BLaER1 treated with 17β-estradiol and CSF1 and Interleukin-3, amounts not matched to agents 10 nM and 100 nM (cell line): ENCODE data around the gene NRXN2.
A peak's percentile ranks its signal among the peaks of the same experiment; 100 is the strongest.

Source experiments
- H3K27ac ChIP-seq, 11 experiments: shearing (Covaris generic); formaldehyde crosslinking; 2 replicates each; pipeline ENCODE4 v1.8.1; 2022
- H3K27me3 ChIP-seq, 11 experiments: shearing (Covaris generic); formaldehyde crosslinking; 2 replicates each; pipeline ENCODE4 v1.8.1; 2022
- H3K36me3 ChIP-seq, 11 experiments: shearing (Covaris generic); formaldehyde crosslinking; 2 replicates each; pipeline ENCODE4 v1.8.1; 2022
- H3K4me1 ChIP-seq, 10 experiments: shearing (Covaris generic); formaldehyde crosslinking; 2 replicates each; pipeline ENCODE4 v1.8.1; 2022
- H3K4me2 ChIP-seq, 11 experiments: shearing (Covaris generic); formaldehyde crosslinking; 2 replicates each; pipeline ENCODE4 v1.8.1; 2022
- H3K4me3 ChIP-seq, 10 experiments: shearing (Covaris generic); formaldehyde crosslinking; 2 replicates each; pipeline ENCODE4 v1.8.1; 2022
- H3K9ac ChIP-seq, 11 experiments: shearing (Covaris generic); formaldehyde crosslinking; 2 replicates each; pipeline ENCODE4 v1.8.1; 2022
- H3K9me3 ChIP-seq, 11 experiments: shearing (Covaris generic); formaldehyde crosslinking; replicated peaks in 1 of 11; 2 replicates each; pipeline ENCODE4 v1.8.1; 2022
- H4K20me1 ChIP-seq, 11 experiments: shearing (Covaris generic); formaldehyde crosslinking; 2 replicates each; pipeline ENCODE4 v1.8.1; 2022
- Cebpa-rat ChIP-seq, 11 experiments: shearing (Covaris generic); IDR thresholded peaks; 2 replicates each; pipeline ENCODE4 v1.8.1; 2022

Gene NRXN2

DNA sequence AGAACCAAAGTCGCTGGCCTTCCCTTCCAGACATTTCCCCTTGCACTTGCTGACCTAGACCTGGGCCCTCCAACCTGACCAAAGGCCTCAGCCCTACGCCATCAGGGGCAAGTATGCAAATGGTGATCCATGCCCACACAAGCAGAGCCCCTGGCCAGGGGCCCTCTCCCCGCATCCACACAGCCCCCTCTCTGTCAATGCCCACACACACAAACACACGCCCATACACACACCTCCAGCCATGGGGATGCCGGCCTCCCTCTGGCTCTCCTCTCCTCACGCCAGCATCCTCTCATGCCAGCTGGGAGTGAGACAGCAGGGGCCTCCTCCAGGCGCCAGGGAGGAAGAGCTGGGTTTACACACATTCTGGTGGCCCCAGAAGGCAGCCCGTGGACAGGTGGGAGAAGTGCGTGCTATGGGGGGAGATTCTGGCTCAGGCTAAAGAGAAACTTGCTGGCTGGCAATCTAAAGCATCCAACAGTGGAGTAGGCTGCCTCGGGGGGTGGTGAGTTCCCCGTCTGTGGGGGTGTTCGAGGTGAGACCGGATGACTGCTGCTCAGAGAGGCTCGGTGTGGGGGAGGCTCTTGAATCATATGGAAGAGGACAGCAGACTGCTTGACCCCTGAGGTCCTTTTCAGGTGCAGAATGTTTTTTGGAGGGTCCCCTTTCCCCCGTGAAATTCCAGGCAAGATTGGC lies 4.8 kb downstream of the NRXN2 start:
- Histone ChIP-seq H3K4me3 (no peak overlapping the region), H3K9ac (no peak overlapping the region), H3K27me3 (peaks cover 47 to 61% (median 54%) of the 10 kb centered on the region in 11 experiments), H3K4me1 (peaks cover 10 to 50% (median 33%) of the 10 kb centered on the region in 10 experiments), H3K4me2 (0 out of 22 replicates have a peak overlapping the region, but pooled peaks of 1 of the 11 experiments have one; percentile 1), H4K20me1 (peaks cover 0 to 26% (median 4%) of the 10 kb centered on the region in 11 experiments; a peak in 6 of 22 replicates), H3K9me3 (no peaks in the 10 kb centered on the region), H3K36me3 (no peaks in the 10 kb centered on the region), H3K27ac (no peak overlapping the region)
- no peak for TF ChIP-seq Cebpa-rat (IDR thresholded peaks at IDR 0.05)

DNA sequence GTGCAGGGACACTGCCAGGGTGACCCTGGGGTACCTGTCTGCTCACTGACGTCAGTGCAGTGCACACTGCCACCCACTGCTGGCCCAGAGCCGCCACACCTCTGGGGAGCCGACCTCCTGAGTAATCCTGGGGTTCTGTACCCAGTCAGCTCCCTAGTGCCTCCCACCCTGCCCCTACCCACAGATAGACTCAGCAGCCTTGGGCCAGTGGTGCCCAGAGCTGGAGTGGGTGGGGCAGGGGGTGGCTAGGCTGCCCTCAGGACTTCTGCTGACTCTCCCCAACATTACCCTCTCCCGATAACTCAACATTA lies 5.8 kb downstream of the NRXN2 start:
- H4K20me1 ChIP-seq: peaks cover 0 to 33% (median 4%) of the 10 kb centered on the region in 11 experiments; a peak in 6 of 22 replicates
- H3K27me3 ChIP-seq: peaks cover 53 to 68% (median 59%) of the 10 kb centered on the region in 11 experiments
- no peak overlapping the region for H3K27ac ChIP-seq
- H3K4me2 ChIP-seq: peak overlapping the region in 10 of 11 experiments; percentile 46 to 96 (median 86); a peak in 19 of 22 replicates
- no peak overlapping the region for H3K4me3 ChIP-seq
- H3K36me3 ChIP-seq: no peaks in the 10 kb centered on the region
- peaks cover 12 to 52% (median 37%) of the 10 kb centered on the region in 10 experiments for H3K4me1 ChIP-seq
- no peaks in the 10 kb centered on the region for H3K9me3 ChIP-seq
- H3K9ac ChIP-seq: 0 out of 22 replicates have a peak overlapping the region, but pooled peaks of 1 of the 11 experiments have one; percentile 8
- no peak for TF ChIP-seq Cebpa-rat (IDR thresholded peaks at IDR 0.05)

- Histone ChIP-seq H3K9me3 (no peaks in the 10 kb centered on the region), H3K9ac (peak overlapping the region in 9 of 11 experiments; percentile 14 to 58 (median 33); a peak in 8 of 22 replicates), H3K27ac (peak overlapping the region in 1 of 11 experiments; percentile 21; a peak in 1 of 22 replicates), H3K4me1 (peaks cover 12 to 49% (median 38%) of the 10 kb centered on the region in 10 experiments), H3K4me2 (peak overlapping the region; percentile 46 to 96 (median 84)), H3K4me3 (peak overlapping the region in 4 of 10 experiments; percentile 7 to 39 (median 32); a peak in 2 of 20 replicates), H4K20me1 (peaks cover 0 to 33% (median 1%) of the 10 kb centered on the region in 11 experiments; a peak in 7 of 22 replicates), H3K36me3 (no peaks in the 10 kb centered on the region), H3K27me3 (peaks cover 53 to 68% (median 59%) of the 10 kb centered on the region in 11 experiments)
- TF ChIP-seq Cebpa-rat (IDR thresholded peaks at IDR 0.05): no peak
Observed at GRCh38 chr11:64716473-64717267, 6.3 kb downstream of the NRXN2 start.

DNA sequence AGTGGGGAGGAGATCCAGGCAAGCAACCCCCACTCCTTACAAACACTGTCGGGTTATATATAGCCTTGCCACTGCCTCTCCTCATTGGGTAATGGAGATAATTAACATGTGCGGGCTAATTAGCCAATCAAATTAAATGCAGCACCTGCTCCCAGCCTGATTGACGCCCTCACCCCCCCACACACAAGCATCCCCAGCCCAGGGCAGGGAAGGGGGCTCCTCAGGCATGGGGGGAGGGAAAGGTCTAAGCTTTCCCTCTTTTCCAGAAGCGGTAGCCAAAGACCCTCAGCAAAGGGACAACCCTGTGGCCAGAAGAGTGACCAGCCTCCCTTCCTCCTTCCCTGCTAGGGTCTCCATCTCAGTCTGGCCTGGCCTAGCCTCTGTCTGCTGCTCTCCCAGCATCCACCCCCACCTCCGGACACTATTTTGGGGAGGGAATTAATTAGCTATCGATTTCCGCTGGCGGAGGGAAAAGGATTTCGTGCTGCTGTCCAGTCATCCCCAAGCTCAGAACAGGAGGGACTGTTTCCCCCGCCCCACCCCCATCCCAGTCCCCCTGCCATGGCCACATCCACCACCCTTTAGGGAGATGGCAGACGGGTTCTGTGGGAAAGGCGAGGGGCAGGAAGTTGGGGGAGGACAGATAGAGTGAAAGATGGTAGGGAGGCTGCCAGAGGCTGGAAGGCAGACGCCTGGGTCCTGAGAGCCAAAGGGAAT lies 7.1 kb downstream of the NRXN2 start:
- Histone ChIP-seq H3K27ac (peak overlapping the region in 1 of 11 experiments; percentile 21; a peak in 1 of 22 replicates), H3K4me3 (peak overlapping the region in 4 of 10 experiments; percentile 7 to 39 (median 32); a peak in 2 of 20 replicates), H3K9ac (peak overlapping the region in 8 of 11 experiments; percentile 14 to 58 (median 28); a peak in 6 of 22 replicates), H3K27me3 (peaks cover 53 to 68% (median 59%) of the 10 kb centered on the region in 11 experiments), H3K9me3 (no peaks in the 10 kb centered on the region), H3K4me2 (peak overlapping the region; percentile 46 to 96 (median 84)), H4K20me1 (peaks cover 0 to 33% (median 0%) of the 10 kb centered on the region in 11 experiments; a peak in 7 of 22 replicates), H3K4me1 (peaks cover 15 to 56% (median 44%) of the 10 kb centered on the region in 10 experiments), H3K36me3 (no peaks in the 10 kb centered on the region)
- TF ChIP-seq Cebpa-rat (IDR thresholded peaks at IDR 0.05): no peak

DNA sequence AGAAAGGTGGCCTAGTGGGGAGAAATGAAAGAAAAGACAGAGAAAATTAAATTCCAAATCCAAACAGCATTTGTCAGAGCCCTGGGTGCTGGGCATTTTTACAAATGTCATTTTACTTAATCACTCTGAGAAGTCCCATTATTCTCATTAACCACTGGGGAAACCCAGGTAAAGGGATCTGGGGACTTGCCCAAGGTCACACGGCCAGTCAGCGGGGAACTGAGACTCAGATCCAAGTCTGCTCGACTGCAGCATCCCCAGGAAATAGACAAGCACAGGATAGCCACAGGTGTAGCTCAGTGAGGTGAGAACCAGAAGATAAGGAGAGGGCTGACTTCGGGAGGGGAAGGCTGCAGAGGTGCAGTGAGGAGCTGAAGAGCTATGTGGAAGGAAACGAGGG lies 7.9 kb downstream of the NRXN2 start:
- H3K9me3 ChIP-seq: no peaks in the 10 kb centered on the region
- no peak overlapping the region for H3K27ac ChIP-seq
- TF ChIP-seq Cebpa-rat (IDR thresholded peaks at IDR 0.05): no peak
- no peak overlapping the region for H3K4me3 ChIP-seq
- no peaks in the 10 kb centered on the region for H3K36me3 ChIP-seq
- peak overlapping the region in 8 of 11 experiments; percentile 72 to 96 (median 88); a peak in 16 of 22 replicates for H3K4me2 ChIP-seq
- H4K20me1 ChIP-seq: peaks cover 0 to 33% (median 0%) of the 10 kb centered on the region in 11 experiments; a peak in 7 of 22 replicates
- peaks cover 23 to 64% (median 50%) of the 10 kb centered on the region in 10 experiments for H3K4me1 ChIP-seq
- peaks cover 54 to 68% (median 59%) of the 10 kb centered on the region in 11 experiments for H3K27me3 ChIP-seq
- no peak overlapping the region for H3K9ac ChIP-seq

DNA sequence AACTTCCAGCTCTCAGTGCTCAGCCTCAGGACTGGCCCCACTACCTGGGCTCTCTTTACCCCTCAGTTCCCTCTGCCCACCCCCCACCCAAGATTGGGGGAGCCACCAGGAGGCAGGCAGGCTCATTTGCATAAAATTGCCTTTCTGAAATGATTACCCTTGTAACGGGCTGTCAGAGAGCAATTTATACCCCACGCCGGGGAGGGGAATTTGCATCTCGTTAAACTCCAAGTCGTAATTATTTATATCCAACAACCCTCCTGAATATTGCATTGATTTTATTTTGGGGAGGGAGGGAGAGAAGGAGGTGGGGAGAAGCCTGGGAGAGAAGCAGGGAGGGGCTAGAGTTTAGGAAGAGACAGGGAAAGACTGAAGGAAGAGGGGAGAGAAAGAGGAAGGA lies 8.3 kb downstream of the NRXN2 start:
- Histone ChIP-seq H3K36me3 (no peaks in the 10 kb centered on the region), H3K4me2 (peak overlapping the region in 4 of 11 experiments; percentile 72 to 93 (median 89); a peak in 5 of 22 replicates), H3K4me3 (no peak overlapping the region), H4K20me1 (peaks cover 0 to 33% (median 0%) of the 10 kb centered on the region in 11 experiments; a peak in 7 of 22 replicates), H3K27ac (no peak overlapping the region), H3K27me3 (peaks cover 56 to 68% (median 61%) of the 10 kb centered on the region in 11 experiments), H3K9ac (no peak overlapping the region), H3K4me1 (peaks cover 23 to 69% (median 52%) of the 10 kb centered on the region in 10 experiments), H3K9me3 (no peaks in the 10 kb centered on the region)
- no peak for TF ChIP-seq Cebpa-rat (IDR thresholded peaks at IDR 0.05)

DNA sequence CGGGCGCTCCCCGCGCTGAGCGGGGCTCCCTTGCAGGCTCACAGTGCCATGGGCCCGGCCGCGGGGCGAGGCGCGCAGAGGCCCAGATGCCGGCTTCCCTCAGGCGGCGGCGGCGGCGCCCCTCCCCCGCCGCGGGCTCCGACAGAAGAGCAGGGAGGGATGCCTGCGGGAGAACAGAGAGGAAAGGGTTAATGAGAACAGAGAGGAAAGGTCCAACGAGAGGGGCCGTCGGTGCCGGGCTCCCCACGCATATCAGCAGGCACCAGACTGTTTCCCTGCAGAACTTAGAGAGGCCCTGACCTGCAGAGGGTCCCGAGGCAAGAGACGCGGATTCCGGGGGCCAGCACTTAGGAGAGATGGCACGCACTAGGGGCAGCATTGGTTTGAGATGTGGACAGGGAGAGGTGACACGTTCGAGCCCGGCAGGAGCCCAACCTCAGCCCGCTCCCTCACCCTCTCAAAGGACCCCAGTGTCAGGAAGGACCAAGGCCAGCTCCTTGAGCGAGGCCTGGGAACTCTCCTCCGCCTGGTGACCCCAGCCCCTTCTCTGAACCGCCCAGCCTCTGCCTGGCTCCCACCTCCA lies 9.1 kb downstream of the NRXN2 start:
- Histone ChIP-seq H3K4me2 (peak overlapping the region in 10 of 11 experiments; percentile 24 to 88 (median 46); a peak in 12 of 22 replicates), H4K20me1 (peaks cover 0 to 33% (median 0%) of the 10 kb centered on the region in 11 experiments; a peak in 7 of 22 replicates)

More for the DNA sequence above, 9.1 kb downstream of the NRXN2 start:
- H3K27ac ChIP-seq: no peak overlapping the region
- peaks cover 56 to 69% (median 62%) of the 10 kb centered on the region in 11 experiments for H3K27me3 ChIP-seq
- H3K36me3 ChIP-seq: no peaks in the 10 kb centered on the region
- no peak overlapping the region for H3K9ac ChIP-seq
- H3K4me3 ChIP-seq: peak overlapping the region in 2 of 10 experiments; percentile 25 to 40; a peak in 1 of 20 replicates
- no peak for TF ChIP-seq Cebpa-rat (IDR thresholded peaks at IDR 0.05)
- no peaks in the 10 kb centered on the region for H3K9me3 ChIP-seq
- peaks cover 23 to 72% (median 54%) of the 10 kb centered on the region in 10 experiments for H3K4me1 ChIP-seq
